Measurements from ENCODE around the gene TCL1A. TPM values are rescaled to one million over a fixed set of nuclear protein-coding genes. Genes with fewer than 3 reads are reported as not detected.

TCL1A gene
- total and polyA plus RNA-seq, 10 of the 15 experiments (the other 5 are each of a cell fraction or from before 2014, with no cell fraction given) = 5.9 to 283 (median 113) TPM

- no peak for TF ChIP-seq E2F8 (IDR thresholded peaks at IDR 0.05; ENCODE audit: low read depth, partially characterized antibody)
- no peak for TF ChIP-seq SMAD5 (IDR thresholded peaks at IDR 0.05; ENCODE audit: low read depth)
- TF ChIP-seq POU2F2 (IDR thresholded peaks at IDR 0.05; ENCODE audit: borderline replicate concordance, low read depth, low read length) = no peak
- no peak for TF ChIP-seq MAX (IDR thresholded peaks at IDR 0.05; ENCODE audit: low read depth, low read length)
- TF ChIP-seq NFIC (IDR thresholded peaks at IDR 0.05; ENCODE audit: low read depth, low read length) = peak; percentile 53
- TF ChIP-seq ZBTB4 (CRISPR knock-in tag; IDR thresholded peaks at IDR 0.05) = 0 out of 2 replicates have a peak, but pooled peaks have one; percentile 46
- TF ChIP-seq CBX3 (IDR thresholded peaks at IDR 0.05; ENCODE audit: borderline replicate concordance, low read depth) = no peak
- 0 out of 2 replicates have a peak, but pooled peaks have one; percentile 19 for TF ChIP-seq BCL11A (IDR thresholded peaks at IDR 0.05; ENCODE audit: low read depth, low read length)
- no peak for TF ChIP-seq SREBF1 (IDR thresholded peaks at IDR 0.05; ENCODE audit: low read length)
- TF ChIP-seq CBX5 (IDR thresholded peaks at IDR 0.05; ENCODE audit: low read depth) = no peak
- no peak for TF ChIP-seq CTCF (IDR thresholded peaks at IDR 0.05 in 2 of 3, conservative IDR thresholded peaks at IDR 0.05 in 1 of 3; ENCODE audit: control insufficient read depth in 2 of 3, extremely low read depth in 1 of 3, insufficient read depth in 1 of 3, low read depth in 3 of 3, low read length in 3 of 3)
- TF ChIP-seq CHD1 (IDR thresholded peaks at IDR 0.05; ENCODE audit: low read depth, low read length) = no peak
- TF ChIP-seq ZBED1 (IDR thresholded peaks at IDR 0.05; ENCODE audit: borderline replicate concordance) = no peak
- no peak for TF ChIP-seq IRF5 (IDR thresholded peaks at IDR 0.05; ENCODE audit: borderline replicate concordance)
- no peak for TF ChIP-seq HDGF (IDR thresholded peaks at IDR 0.05)
- TF ChIP-seq JUND (IDR thresholded peaks at IDR 0.05; ENCODE audit: low read depth, low read length) = no peak
- no peak for TF ChIP-seq RELB (IDR thresholded peaks at IDR 0.05; ENCODE audit: low read depth)
- no peak for TF ChIP-seq NR2F1 (conservative IDR thresholded peaks at IDR 0.05)
These were observed 51.3 kb downstream of the TCL1A start (continued) for GRCh38 chr14:95662376-95663186.

Measured in GM12878 (cell line).